HG03521 (cell line): Measurements from ENCODE around the gene RFC1.
"Not testable (repeated sequence)": the region's sequence is repeated elsewhere in the genome, so short reads cannot be mapped to it uniquely, and the experiment has no call there.

ENCODE experiments used
- ATAC-seq: cut with Tn5 transposase; IDR thresholded peaks from one replicate; pipeline ENCODE4 v1.9.1; 2021; ENCODE audit warnings: mild to moderate bottlenecking, moderate library complexity; ENCODE audit not compliant: unreplicated experiment

The RFC1 gene

GRCh38 chr4:39365830-39366771 is at the start of gene RFC1:
Gene RFC1, minus strand, starts transcription at chr4:39366362. Its CDS starts 121 bp downstream, at chr4:39366241.
- peak; percentile 68 for ATAC-seq

GRCh38 chr4:39415678-39416283 is 49.6 kb upstream of the RFC1 start:
- ATAC-seq = no peak

GRCh38 chr4:39411561-39411960 is 45.4 kb upstream of the RFC1 start:
- not testable (repeated sequence) for ATAC-seq

GRCh38 chr4:39410415-39410814 is 44.3 kb upstream of the RFC1 start:
- ATAC-seq = no peak

- no peak for ATAC-seq
Measured at GRCh38 chr4:39407584-39407885, 41.4 kb upstream of the RFC1 start.

GRCh38 chr4:39406763-39407583 is 40.8 kb upstream of the RFC1 start, which contains the start of gene KLB:
Gene KLB, plus strand, starts transcription at chr4:39406930. Its CDS starts 20 bp downstream, at chr4:39406950.
- ATAC-seq = no peak

GRCh38 chr4:39401640-39402039 is 35.5 kb upstream of the RFC1 start:
- ATAC-seq = not testable (repeated sequence)

GRCh38 chr4:39394706-39395105 is 28.5 kb upstream of the RFC1 start:
- no peak for ATAC-seq

- ATAC-seq = no peak
Measured at GRCh38 chr4:39390603-39391002, 24.4 kb upstream of the RFC1 start.

GRCh38 chr4:39384563-39384962 is 18.4 kb upstream of the RFC1 start:
- ATAC-seq = no peak

GRCh38 chr4:39383690-39384089 is 17.5 kb upstream of the RFC1 start:
- ATAC-seq = no peak

GRCh38 chr4:39375478-39375877 is 9.3 kb upstream of the RFC1 start:
- no peak for ATAC-seq

- not testable (repeated sequence) for ATAC-seq
Measured at GRCh38 chr4:39371209-39371608, 5.0 kb upstream of the RFC1 start.

- no peak for ATAC-seq
Measured at GRCh38 chr4:39369301-39369700, 3.1 kb upstream of the RFC1 start.

- no peak for ATAC-seq
Measured at GRCh38 chr4:39367166-39367565, 1.0 kb upstream of the RFC1 start.

- no peak for ATAC-seq
Measured at GRCh38 chr4:39365360-39365759, 802 bp downstream of the RFC1 start.

GRCh38 chr4:39363773-39364393 is 2.3 kb downstream of the RFC1 start:
- no peak for ATAC-seq

- ATAC-seq = no peak
Measured at GRCh38 chr4:39362827-39363226, 3.3 kb downstream of the RFC1 start.

GRCh38 chr4:39360611-39361010 is 5.6 kb downstream of the RFC1 start:
- peak; percentile 48 for ATAC-seq

GRCh38 chr4:39357002-39357401 is 9.2 kb downstream of the RFC1 start:
- peak; percentile 41 for ATAC-seq

- ATAC-seq = no peak
Measured at GRCh38 chr4:39354254-39354552, 12.0 kb downstream of the RFC1 start.
